HEK293T (cell line): ENCODE results near the gene FHOD3.

Experiments
- ARNT ChIP-seq: fragments of 450-650 bp; IDR thresholded peaks from 2 replicates; pipeline ENCODE4 v1.6.1; 2017; ENCODE audit warnings: mild to moderate bottlenecking
- BHLHE40 ChIP-seq: fragments of 450-650 bp; IDR thresholded peaks from 2 replicates; pipeline ENCODE4 v1.6.1; 2016; ENCODE audit warnings: mild to moderate bottlenecking, moderate library complexity, borderline replicate concordance
- CTBP1 ChIP-seq: fragments of 450-650 bp; IDR thresholded peaks from 2 replicates; pipeline ENCODE4 v1.6.1; 2016; ENCODE audit warnings: borderline replicate concordance
- ELF4 ChIP-seq: fragments of 450-650 bp; IDR thresholded peaks from 2 replicates; pipeline ENCODE4 v1.6.1; 2017; ENCODE audit warnings: antibody characterized with exemption
- FOXA1 ChIP-seq: fragments of 450-650 bp; IDR thresholded peaks from 2 replicates; pipeline ENCODE4 v1.6.1; 2016; ENCODE audit warnings: mild to moderate bottlenecking
- FOXK2 ChIP-seq: fragments of 450-650 bp; IDR thresholded peaks from 2 replicates; pipeline ENCODE4 v1.6.1; 2016; ENCODE audit warnings: mild to moderate bottlenecking
- FOXM1 ChIP-seq: fragments of 450-650 bp; IDR thresholded peaks from 2 replicates; pipeline ENCODE4 v1.6.1; 2017; ENCODE audit warnings: mild to moderate bottlenecking, borderline replicate concordance
- NFRKB ChIP-seq: fragments of 450-650 bp; IDR thresholded peaks from 2 replicates; pipeline ENCODE4 v1.6.1; 2016; ENCODE audit warnings: mild to moderate bottlenecking, moderate library complexity
- SP1 ChIP-seq: fragments of 450-650 bp; IDR thresholded peaks from 2 replicates; pipeline ENCODE4 v1.6.1; 2017
- ZNF384 ChIP-seq: fragments of 450-650 bp; IDR thresholded peaks from 2 replicates; pipeline ENCODE4 v1.6.1; 2016
- TF ChIP-seq, protein P1 (sequence below): fragments of 450-650 bp; IDR thresholded peaks from 2 replicates; pipeline ENCODE4 v1.6.1; 2016

DNA sequence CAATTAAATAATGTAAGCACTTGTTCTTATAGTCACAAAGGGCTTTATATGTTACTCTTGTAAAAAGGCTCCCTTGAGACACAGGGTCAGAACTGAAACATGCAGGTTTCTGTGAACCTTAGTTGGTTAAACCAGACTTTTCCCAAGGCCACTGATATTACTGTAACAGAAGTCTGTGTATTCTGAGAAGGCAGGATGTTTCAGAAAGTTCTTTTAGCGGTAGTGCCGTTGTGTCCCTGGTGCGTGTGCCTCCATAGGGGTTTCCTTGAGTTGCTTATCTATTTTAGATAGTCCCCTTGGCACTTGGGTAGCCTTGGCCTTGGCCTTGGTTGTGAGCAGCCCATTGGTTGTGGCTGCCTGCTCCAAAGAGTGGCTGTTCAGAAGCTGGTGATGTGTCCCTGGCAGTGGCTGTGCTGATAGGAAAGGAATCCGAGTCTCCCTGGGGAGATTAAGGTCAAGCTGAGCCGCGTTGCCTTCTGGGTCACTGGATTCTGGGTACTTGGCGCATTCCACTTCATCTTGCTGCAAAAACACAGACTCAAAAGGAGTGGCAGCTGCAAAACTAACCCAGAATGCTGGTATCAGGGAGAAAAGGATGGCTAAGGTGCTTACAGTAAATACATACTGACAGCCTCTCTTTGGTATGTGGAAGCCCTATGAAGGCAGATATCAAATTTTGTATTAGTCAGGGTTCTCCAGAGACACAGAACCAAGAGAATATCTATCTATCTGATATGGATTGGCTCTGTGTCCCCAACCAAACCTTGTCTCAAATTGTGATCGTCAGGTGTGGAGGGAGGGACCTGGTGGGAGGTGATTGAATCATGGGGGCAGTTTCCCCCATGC, 69.7 kb downstream of the FHOD3 start:
- TF ChIP-seq BHLHE40 (no peak), SP1 (no peak), FOXK2 (no peak), FOXM1 (no peak), CTBP1 (no peak), ARNT (no peak), NFRKB (no peak), FOXA1 (no peak), ELF4 (no peak), ZNF384 (no peak)
- TF ChIP-seq, protein P1, sequence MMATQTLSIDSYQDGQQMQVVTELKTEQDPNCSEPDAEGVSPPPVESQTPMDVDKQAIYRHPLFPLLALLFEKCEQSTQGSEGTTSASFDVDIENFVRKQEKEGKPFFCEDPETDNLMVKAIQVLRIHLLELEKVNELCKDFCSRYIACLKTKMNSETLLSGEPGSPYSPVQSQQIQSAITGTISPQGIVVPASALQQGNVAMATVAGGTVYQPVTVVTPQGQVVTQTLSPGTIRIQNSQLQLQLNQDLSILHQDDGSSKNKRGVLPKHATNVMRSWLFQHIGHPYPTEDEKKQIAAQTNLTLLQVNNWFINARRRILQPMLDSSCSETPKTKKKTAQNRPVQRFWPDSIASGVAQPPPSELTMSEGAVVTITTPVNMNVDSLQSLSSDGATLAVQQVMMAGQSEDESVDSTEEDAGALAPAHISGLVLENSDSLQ: no peak
